DMS79 treated with DMSO at 0.1 percent for 48 hours (cell line): ENCODE data around the gene SLCO4A1.

Source experiments
- DNase-seq: peaks from one replicate; lab custom pipeline; 2025; lab: John Stamatoyannopoulos, UW

SLCO4A1 gene

DNA sequence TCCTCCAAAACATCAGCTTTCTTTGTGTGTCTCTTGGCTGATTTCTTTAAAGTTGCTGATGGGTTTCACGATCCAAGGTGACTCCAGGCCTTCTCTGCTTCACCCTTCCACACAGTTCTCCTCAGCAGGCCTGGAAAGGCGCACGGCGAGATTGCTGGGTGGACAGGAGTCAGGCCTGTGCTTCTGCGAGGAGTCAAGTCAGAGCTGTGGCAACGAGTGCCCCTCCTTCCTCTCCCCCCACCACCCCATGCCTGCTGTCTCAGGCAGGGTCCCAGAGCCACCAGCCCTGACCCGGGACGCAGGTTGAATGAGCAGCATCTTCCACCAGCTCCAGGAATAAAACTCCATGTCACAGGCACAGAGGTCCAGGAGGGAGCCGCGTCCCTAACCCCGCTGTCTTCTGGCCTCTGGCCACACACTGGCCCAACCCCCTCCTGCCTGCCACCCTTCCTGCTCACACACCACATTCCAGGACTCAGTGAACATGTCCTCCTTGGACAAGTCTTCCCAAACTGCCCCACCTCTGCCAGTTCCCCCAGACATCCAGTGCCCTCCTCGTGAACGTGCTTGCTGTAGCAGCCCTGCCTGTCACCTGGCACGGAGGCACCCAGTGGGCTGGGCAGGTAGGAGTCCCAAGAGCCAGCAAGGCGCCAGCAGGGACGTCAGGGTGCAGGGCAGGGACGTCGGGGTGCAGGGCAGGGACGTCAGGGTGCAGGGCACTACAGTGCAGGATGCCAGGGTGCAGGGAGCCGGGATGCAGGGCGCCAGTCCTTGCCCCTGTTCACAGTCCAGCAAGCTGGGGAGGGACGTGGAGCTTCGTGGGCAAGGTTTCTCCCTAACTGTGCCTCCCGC is 59.1 kb downstream of the SLCO4A1 start:
- DNase-seq, result no peak

DNA sequence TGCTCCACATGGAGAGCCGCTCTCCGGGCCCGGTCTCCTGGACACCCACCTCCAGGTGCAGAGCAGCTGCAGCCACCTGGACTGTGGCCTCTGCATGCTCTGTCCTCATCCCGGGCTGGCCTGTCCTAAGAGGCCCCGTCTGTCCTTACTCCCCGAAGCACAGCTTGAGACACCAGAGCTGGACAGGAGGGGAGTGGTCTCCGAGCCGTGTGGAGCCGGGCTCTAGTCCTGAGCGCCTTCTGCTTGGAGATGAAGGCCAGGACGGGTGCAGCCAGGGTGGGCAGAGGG is 59.7 kb downstream of the SLCO4A1 start:
- no peak for DNase-seq

DNA sequence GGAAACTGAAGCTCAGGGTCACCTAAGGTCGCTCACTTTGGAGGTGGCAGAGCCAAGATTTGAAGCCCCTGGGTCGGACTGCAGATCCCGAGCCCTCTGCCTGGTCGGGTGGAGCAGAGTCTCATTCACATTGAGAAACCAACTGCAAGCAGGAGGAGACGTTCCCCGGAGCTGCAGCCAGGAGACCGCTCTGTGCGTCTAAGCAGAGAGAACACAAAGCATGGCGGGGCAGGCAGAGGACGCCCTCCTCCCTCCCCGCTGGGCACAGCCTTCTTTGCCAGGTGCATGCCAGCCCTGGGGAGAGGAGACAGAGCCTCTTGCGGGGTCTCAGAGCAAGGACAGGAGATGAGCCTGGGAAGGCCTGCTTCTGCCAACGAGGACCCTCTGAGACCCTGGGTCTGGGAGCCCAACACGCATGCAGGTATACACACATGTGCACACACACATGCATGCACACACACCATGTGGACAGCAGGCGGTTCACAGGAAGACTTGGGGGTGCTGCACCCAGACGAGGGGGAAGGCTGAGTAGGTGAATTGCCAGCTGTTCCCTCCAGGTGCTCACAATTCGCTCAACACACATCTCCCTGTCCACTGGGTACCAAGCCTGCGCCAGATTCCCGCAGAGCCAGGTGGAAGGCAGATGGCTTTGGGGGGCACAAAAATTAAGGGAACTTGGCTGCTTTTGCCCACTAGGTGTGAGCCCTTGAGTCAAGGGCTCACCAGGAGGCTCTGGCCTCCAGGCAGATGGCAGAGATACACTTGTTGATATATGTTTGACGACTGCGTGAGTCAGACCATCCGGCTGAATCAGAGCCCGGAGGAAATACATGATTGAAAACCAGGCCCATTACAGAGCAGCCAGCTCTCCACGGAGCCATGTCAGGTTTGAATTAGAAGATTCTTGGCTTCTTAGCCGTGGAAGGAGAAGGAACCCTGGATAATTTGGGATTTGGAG is 60.9 kb downstream of the SLCO4A1 start:
- peak; percentile 33 for DNase-seq

DNA sequence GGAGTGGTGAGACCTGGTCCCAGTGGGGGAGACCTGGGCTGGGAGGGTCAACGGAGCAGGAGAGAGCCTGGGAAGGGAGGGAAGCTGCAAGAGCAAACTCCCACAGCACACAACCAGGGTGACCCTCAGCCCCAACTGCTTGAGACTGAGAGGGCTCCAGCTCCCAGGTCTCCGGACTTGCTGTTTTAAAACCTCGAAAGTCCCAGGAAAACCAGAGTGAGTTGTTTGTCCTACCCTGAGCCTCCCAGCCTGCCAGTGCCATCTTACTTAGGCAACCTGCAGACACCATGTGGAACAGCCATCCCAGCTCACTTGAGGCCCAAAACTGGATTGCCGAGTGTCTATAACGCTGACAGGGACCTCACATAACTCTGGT is 61.5 kb downstream of the SLCO4A1 start:
- no peak for DNase-seq

DNA sequence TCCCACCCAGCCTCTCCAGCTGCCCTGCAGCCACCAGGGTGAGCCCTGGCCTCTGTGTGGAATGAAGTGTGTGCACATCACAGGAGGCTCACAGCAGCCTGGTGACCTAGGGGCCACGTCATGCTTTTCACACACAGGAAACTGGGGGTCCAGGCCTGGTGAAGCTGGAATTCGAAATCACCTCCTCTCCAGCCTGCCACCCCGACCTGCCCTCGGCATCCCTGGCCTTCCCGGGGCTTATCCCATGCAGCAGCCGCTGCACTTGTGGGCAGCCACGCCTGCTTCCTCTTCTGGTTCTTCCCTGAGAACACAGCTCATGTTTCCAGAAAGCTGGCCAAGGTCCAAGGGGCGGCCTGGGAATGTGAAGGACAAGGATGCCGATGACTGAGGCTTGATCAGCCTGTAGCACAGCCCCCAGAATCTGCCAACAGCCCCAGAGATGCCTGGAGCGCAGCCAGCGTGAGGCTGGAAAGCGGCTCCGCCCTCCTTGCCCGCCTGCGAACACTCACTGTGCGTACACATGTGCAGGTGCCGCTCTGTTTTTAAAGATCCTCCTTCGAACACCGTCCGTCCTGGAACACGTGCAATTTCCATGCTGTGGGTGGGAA is 62.1 kb downstream of the SLCO4A1 start:
- peak; percentile 99 for DNase-seq

DNA sequence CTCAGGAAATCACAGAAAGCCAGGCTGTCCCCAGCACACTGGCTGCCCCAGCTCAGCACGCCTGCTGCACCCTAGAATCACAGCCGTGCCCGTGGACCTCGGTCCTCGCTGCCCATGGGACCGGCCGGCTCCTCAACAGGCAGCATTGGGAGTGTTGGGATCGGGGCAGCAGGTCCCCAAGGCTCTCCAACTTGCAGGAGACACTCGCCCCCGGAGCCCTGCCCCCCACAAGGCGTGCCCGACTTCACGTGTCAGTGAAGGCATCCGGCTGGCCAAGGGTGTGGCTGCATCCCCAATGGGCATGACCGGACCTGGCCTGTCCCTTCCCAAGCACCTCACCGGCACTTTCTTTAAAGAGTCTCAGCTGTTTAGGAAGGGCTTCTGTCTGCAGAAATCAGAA is 63.3 kb downstream of the SLCO4A1 start:
- no peak for DNase-seq

DNA sequence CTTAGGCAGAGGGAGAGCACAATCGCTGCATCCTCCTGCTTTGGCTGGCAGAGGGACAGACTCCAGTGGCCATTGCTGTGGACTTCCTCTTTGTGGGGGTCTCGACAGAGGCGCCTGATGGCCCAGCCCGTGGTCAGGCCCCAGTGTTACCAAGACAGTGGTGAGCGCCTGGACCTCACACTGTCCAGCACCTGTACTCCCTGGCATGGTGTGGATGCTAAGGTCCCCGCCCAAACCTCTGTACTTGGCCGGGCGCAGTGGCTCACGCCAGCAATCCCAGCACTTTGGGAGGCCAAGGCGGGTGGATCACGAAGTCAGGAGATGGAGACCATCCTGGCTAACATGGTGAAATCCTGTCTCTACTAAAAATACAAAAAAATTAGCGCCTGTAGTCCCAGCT is 64.0 kb downstream of the SLCO4A1 start:
- no peak for DNase-seq

DNA sequence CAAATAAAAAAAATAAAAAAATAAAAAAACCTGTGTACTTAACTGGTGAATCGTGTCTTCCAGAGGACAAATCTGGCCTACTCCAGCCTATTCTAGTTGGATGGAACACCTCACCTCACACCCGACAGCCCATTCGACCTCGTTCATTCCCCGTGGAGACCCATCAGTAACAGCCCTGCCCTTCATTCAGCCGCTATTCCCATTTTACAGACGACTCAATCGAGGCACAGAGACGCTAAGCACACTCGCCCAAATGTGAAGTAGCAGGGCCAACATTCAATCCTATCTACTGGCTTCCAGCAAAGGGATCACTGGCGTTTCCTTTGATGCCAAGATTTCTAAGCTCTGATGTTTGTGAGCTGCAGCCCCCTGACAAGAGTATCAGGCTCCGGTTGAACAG is 64.6 kb downstream of the SLCO4A1 start:
- DNase-seq, result no peak

DNA sequence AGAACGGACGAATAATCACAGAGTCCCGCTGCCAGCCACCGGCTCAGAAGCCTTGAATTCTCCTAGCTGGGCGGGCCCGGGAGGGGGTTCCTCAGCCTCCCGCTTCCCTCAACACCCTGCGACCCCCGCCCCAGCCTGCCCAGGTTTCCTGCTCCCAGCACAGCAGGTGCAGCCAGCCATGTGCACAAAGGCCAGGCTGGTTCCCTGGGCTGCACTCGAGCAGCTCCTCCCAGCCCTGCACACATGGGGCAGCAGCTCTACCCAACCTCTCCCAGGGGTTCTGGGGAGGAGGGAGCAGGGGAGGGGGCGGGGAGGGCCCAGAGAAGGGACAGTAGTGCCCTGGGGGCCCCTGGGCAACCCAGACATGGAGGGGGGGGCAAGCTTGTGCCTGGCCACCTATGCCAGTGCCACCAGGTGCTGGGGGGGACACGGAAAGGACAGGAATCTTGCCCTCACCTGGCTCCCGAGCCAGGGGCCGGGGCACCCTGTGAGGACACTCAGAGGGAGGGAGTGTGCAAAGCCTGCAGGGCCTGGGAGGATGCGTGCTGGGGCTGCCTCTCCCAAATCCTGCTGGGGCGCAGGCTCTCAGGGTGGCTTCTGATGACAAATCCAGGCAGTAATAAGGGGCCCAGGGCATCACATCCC is 65.1 kb downstream of the SLCO4A1 start:
- no peak for DNase-seq

DNA sequence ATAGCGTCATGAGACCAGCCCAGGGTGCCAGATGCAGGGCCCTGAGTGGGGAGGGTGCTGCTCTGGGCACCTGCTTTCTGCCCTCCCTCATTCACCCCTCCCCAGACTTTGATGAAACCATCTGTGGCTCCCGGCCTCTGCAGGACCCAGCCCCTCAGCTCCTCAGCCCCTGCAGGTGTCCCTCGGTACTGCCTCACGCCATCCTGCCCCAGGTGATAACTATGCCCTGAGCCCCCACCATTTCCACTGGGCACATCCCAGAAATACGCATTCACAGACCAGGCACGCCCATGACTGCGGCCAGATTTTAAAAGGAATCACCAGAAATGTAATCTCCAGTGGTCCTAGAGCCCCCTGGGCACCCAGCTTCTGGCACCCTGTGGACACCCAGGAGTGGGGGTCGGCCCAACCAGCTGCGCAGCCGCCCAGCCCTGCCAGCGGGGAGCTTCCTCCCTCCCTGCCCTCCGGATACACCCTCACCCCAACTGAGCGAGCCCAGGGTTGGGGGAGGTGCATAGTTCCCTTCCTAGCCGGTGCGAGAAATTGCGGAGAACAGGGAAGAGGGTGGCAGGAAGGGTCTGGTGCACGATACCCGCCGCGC is 65.7 kb downstream of the SLCO4A1 start:
- peak; percentile 59 for DNase-seq

DNA sequence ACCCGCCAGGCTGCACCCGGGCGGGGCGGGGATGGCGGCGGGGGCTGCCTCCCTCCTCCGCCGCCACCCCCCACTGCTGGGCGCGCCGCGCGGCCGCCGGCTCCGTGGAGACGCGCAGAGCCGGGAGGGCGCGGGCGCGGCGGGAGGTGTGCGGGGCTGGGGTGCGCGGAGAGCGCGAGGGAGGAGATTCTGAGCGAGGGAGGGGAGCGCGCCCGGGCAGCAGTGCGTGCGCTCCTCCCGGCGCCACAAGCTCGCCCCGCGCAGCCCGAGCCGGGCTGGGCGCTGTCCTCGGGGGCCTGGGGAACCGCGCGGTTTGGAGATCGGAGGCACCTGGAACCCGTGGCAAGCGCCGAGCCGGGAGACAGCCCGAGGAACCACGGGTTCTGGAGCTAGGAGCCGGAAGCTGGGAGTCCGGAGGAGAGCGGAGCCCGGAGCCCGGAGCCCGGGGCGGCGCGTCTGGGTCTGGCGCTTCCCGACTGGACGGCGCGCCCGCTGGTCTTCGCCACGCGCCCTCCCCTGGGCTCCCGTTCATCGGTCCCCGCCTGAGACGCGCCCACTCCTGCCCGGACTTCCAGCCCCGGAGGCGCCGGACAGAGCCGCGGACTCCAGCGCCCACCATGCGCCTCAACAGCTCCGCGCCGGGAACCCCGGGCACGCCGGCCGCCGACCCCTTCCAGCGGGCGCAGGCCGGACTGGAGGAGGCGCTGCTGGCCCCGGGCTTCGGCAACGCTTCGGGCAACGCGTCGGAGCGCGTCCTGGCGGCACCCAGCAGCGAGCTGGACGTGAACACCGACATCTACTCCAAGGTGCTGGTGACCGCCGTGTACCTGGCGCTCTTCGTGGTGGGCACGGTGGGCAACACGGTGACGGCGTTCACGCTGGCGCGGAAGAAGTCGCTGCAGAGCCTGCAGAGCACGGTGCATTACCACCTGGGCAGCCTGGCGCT is 66.6 kb downstream of the SLCO4A1 start, which contains the start of gene NTSR1:
Gene NTSR1 (plus strand): TSS at position 246 of the 946 bp plus-strand sequence. CDS start 372 bp downstream, at position 618.
- no peak for DNase-seq

DNA sequence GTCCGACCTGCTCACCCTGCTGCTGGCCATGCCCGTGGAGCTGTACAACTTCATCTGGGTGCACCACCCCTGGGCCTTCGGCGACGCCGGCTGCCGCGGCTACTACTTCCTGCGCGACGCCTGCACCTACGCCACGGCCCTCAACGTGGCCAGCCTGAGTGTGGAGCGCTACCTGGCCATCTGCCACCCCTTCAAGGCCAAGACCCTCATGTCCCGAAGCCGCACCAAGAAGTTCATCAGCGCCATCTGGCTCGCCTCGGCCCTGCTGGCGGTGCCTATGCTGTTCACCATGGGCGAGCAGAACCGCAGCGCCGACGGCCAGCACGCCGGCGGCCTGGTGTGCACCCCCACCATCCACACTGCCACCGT is 67.2 kb downstream of the SLCO4A1 start:
- DNase-seq, result peak; percentile 66

DNA sequence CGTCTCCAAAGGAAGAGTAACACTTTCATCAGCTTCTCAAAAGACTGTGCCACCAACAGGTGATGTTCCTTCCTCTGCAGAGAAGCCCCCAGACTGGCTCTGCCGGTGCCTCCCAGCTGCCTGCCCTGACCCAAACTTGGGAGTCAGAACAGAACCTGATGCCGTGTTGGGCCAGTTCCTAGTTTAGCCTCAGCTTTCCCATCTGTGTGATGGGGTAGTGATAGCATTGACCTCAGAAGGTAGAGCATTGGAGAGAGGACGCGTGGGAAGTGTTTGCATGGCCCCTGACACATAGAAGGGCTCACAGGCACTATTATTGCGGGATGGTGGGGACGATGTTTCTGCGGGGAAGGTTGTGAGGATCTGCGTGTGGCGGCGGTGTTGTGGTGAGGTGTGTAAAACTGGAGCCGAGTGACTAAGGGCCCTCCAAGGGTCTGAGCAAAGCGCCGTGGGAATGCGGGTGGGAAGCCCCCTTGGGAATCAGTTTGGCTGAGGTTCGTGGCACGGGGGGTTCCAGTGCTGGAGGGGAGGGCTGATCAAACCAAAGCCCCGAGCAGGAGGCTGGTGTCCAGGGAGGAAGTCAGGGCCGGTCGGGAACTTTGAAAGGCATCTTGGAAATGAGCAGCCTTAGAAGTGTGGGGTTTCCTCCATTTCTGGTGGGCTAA is 68.0 kb downstream of the SLCO4A1 start:
- no peak for DNase-seq

DNA sequence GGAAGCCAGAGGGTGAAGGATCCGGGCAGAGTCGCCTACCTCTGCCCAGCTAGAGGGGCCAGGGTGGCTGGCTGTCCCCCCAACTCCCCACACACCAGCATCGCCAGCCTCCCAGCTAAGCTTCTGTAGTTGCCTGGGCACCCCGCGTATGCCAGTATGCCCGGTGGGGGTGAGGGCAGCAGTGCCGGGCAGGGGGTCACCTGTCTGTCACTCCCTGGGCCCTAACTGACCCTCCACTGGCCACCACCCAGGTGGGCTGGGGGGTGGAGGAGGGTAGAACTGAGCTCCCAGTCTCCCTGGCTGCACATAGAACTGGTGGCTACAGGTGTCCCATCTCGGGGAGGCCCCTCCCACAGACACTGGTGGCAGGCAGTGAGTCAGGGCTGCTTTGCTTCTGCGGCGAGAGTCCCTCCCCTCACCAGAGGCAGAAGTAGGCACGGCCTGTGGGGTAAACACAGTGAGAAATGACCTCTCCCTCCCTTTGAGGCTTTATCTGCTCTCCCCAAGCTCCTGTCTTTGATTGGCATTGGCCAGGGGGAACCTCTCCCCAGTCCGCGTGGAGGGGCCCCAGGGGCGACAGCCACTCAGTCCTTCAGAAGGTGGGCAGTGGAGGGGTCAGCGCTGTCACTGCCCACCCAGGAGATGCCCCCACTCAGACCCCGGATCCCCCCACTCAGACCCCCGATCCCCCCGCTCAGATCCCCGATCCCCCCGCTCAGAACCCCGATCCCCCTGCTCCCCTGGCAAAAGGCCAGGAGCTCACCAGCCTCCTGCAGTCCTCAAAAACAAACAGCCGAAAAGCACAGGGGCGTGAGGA is 68.8 kb downstream of the SLCO4A1 start:
- DNase-seq, result peak; percentile 54

DNA sequence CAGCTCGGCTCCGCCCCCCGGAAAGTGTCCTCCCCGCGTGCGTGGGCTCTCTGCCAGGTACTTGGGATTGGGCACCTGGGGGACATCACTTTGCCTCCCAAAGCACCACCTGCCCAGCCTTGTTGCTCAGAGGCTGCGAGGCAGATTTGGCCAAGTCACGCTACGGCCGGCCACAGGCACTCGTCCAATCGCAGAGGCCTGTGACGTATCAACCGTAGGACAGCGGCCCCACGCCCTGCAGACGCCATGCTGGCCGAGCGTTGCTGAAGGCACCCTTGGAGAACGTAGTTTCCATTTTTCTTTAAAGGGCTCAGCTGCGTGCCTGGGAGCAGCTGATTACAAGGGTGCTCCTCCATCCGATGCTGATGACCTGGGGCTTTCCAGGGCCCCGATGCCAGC is 69.4 kb downstream of the SLCO4A1 start:
- peak; percentile 95 for DNase-seq

DNA sequence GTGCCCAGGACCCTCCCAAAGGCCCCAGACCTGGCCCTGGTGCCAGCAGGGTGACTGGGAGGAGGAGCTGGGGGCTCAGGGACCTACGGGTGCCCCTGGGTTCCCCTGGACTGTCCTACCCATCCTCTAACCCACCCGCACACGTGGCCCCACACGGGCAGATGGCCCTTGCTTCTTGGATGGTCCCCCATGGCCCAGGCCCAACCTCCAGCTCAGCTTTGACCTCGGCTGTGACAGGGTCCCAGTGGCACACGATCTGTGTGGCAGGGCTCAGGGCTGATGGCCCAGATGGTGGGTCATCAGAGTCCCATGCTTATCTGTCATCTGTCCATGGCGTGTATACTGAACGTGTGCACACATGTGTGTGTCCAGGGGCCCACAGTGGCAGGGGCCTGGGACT is 70.3 kb downstream of the SLCO4A1 start:
- no peak for DNase-seq

DNA sequence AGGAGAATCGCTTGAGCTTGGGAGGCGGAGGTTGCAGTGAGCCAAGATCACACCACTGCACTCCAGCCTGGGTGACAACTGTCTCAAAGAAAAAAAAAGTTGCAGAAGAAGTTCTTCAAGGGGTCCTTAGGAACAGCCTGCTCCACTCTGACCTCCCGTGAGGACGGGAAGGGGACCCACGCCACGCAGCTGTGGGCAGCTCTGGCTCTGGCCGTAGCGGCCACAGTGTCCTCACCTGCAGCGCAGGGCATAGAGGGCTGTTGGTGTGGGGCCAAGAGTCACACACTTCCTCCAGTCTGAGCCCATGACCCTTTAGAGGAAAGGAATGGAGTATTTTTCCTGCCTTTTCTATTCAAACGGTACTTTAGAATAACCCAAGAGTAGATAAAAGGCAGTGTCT is 71.7 kb downstream of the SLCO4A1 start:
- no peak for DNase-seq

DNA sequence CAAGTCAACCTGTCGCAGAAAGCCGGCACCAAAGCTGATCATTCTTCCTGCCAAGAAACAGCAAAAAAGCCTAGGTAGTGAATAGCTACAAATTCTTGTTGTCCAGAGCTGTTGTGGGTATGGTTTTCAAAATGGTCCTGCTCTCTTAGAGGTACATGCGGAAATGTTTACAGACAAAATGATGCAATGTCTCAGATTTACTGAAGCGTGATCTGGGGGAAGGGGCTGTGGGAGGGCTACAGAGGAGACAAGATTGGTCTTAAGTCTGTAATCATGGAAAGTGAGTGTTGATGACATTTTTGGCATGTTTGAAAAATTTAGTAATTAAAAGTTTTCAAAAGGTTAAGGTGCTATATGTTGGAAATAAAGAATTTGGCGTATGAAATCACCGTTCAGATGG is 72.5 kb downstream of the SLCO4A1 start:
- DNase-seq, result no peak

DNA sequence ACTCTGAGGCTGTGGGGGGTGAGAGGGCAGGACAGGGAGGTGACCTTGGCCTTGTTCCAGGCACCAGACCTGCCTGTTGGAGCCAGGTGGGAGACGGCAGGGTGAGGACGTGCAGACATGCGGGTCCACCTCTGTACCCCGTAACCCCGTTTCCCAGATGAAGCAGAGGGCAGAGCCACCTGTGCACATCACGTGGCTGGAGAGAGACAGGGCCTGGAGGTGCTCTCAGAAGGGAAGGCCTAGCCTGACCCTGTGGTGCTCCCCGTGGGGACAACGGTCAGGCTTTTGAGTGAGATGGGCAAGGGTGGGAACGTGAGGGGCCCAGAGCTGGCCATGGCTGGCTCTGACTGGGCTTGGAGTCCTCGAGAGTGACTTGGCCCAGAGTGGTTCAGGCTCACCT is 72.9 kb downstream of the SLCO4A1 start:
- DNase-seq, result no peak
